HG03064 (cell line): ENCODE measurements around the gene OTOGL.

ENCODE experiments used
- ATAC-seq: cut with Tn5 transposase; IDR thresholded peaks from one replicate; pipeline ENCODE4 v1.9.1; 2021; ENCODE audit warnings: low read depth; ENCODE audit not compliant: unreplicated experiment

OTOGL gene

DNA sequence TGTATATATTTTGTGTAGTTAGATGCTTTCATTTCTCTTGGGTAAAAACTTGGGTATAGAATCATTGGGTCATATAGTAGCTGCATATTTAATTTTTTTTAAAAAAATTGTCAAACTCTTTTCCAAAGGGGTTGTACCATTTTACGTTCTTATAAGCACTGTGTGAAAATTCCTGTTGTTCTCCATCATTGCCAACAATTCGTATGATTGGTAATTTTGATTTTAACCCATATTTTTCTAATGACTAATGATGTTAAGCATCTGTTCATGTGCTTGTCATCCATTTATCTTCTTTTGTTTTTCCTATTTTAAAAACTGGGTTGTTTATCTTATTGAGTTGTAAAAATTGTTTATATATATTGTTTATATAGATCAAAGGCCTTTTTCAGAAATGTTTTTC lies 77.4 kb downstream of the OTOGL start:
- no peak for ATAC-seq

GRCh38 chr12:80178846-80179245 lies 79.5 kb downstream of the OTOGL start:
- ATAC-seq: peak; percentile 92

- ATAC-seq: no peak
Measured at GRCh38 chr12:80183939-80184338, 84.6 kb downstream of the OTOGL start.

DNA sequence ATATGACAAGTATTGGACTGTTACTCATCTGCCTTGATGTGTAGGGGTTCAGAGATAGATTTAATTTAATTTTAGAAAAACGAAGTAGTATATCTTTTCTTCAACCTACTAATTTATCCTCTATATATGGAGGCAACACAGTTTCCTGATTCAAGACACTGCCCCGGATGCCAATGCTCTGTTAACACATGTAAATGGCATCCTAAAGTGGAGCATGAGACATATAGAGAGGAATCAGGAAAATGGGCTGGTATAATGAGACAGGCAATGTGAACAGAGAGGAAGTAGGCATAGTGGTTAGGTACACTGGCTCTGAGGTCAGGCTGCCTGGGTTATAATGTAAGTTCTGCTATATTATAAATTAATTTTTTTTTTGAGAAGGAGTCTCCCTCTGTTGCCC lies 85.6 kb downstream of the OTOGL start:
- ATAC-seq: no peak

DNA sequence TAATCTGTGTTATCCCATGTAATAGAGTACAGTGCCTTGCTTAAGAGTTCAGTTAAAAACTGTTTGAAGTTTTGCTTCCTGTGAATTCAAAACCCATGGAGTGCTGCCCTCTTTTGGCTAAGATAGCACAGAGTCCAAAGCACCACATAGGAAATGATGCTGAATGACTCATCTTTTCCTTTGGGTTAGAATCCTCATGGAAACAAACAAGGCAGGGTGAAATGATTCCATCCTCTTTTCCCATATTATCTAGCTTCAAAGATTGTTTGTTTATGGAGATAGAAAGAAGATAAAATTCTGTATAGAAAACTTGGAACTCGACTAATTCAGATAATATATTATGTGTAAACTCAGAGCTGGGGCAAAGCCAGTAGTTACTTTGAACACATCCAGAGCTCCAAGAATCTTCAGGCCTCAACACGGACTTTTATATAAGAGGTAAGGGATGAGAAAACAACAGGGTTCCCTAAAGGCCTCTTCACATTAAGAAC lies 87.4 kb downstream of the OTOGL start:
- ATAC-seq: no peak

DNA sequence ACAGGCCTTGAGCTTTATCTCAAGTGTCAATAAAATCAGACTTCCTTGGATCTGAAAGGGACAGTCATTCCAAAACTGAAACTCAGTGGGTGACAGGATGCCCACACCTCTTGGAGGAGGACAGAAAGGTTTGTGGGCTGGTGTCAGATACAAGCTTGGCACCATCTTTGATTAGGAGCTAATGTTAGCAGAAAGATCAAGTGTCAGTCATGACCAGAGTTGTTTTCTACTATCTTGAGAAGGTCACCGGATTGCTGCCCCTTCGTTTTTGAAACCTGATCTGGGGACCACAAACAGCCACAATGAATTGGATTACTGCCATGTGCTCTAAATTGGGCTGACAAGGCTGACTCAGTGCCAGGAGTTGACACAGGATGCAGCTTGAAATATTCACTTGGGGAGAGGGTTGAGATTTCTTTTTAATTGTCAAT lies 88.3 kb downstream of the OTOGL start:
- peak; percentile 50 for ATAC-seq

GRCh38 chr12:80188576-80188975 lies 89.2 kb downstream of the OTOGL start:
- no peak for ATAC-seq

- no peak for ATAC-seq
Measured at GRCh38 chr12:80189241-80189640, 89.9 kb downstream of the OTOGL start.

GRCh38 chr12:80190001-80190400 lies 90.7 kb downstream of the OTOGL start:
- ATAC-seq: no peak

DNA sequence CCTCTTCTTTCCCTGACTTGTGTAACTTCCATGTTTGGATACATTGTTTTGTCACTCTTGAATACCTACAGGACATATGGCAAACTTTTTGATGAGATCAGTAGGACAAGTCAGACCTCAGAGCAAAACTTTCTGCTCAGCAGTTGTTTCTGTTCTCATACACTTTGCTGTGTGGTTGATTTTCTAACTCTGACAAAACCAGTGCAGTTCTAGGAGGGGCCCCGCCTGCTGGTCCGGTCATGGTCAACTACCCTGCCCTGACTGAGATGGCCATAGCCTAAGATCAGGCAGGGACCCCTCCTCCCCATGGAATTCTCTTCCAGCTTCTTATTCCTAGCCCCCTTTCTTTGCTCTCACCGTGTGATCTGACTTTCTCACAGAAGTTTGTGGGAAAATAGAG lies 92.8 kb downstream of the OTOGL start:
- ATAC-seq: no peak

DNA sequence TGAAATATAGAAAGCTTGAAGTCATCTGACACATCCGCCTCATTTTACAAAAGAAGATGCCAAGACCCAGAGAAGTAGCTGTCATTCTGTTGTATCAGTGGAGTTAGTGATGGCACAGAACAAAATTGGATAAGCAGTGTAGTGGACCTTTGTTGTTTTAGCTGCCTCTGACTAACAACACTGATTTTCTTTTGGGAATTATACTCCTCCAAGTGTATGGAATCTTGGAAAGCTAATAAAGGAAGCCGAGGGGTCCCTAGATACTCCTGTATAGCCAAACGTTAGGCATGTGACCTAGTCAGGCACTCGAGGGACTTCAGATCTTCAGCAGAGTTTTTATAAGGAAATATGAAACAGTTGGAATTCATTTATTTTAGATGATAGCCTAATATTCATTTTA lies 94.5 kb downstream of the OTOGL start:
- no peak for ATAC-seq

DNA sequence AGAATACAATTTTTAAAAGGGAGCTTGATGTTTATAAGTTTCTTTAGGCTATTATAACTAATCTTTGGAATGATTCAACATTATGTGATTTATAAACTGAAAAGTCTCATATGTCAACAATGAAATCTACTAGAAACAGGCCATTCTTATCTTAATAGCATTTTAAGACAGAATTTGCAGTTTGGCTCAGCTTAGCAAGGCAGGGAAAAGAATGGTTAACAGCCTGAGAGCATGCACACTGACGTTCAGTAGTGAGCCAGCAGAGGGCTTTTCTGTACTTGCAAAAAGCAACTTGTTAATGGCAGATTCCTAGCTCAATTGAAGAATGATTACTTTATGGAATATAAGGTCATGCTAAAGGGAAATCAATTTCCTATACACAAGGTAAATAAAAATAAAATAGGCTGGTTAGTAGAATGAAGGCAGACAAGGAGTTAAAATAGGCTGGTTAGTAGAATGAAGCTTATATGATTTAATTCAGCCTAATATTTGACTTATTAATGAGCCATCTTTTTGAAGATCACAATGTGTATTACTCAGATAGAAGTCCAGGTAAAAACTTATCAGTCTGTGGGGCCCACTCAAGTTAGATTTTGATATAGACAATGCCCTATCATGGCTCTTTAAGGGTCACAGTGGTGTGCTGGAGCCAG lies 95.9 kb downstream of the OTOGL start:
- no peak for ATAC-seq

GRCh38 chr12:80195737-80196136 lies 96.4 kb downstream of the OTOGL start:
- no peak for ATAC-seq

DNA sequence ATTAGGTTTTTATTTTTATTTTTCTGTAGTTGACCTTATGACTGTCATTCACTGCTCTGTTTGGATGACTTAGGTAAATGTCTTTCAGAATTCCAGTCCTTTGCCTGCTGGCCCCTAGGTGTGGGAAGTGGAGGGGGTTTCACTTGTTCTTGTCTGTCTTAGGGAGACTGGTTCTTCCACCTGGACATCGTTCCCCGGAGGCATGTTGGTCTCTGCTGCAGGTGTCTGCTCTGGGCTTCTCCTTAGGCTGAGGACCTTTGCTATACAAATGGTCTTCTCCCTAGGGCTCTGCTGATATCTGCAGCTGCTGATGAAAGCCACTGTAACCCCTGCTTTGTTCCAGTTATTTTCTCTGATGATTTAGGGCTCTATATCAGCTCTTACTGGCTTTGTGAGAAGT lies 97.1 kb downstream of the OTOGL start:
- no peak for ATAC-seq

- ATAC-seq: no peak
Measured at GRCh38 chr12:80198782-80199337, 99.5 kb downstream of the OTOGL start.

GRCh38 chr12:80199931-80200330 lies 100.6 kb downstream of the OTOGL start:
- ATAC-seq: no peak

- ATAC-seq: no peak
Measured at GRCh38 chr12:80200414-80200813, 101.1 kb downstream of the OTOGL start.

- no peak for ATAC-seq
Measured at GRCh38 chr12:80201908-80202307, 102.6 kb downstream of the OTOGL start.

DNA sequence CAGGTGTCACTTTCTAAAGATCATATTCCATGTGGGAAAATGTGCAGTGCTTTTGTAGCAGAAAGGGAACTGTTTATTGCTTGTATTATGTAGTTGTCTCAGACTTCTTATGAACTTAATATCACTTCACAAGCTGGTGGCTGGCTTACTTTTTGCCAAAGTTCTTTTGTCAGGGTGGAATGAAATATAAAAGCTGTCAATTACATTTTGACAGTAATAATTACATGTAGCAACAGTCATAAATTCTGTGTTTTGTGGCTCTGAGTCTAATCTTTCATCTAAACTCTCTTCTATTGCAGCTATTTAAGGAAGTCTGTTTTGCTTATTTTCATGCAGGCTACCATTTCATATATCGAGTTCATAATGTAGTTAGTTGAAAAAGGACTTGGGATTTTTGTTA lies 106.6 kb downstream of the OTOGL start:
- ATAC-seq: no peak

GRCh38 chr12:80208071-80208470 lies 108.7 kb downstream of the OTOGL start:
- no peak for ATAC-seq

- no peak for ATAC-seq
Measured at GRCh38 chr12:80211671-80212070, 112.3 kb downstream of the OTOGL start.

- no peak for ATAC-seq
Measured at GRCh38 chr12:80212938-80213645, 113.8 kb downstream of the OTOGL start.
